Vagina (tissue), 2 donors: ENCODE data around the gene PTCD3.

Experiments used
- POLR2A ChIP-seq, 2 donors: fragments of 450-650 bp; IDR thresholded peaks; one replicate each; pipeline ENCODE4 v1.6.1; 2017; ENCODE audit warnings: antibody characterized with exemption in 2 of 2, mild to moderate bottlenecking in 2 of 2, moderate library complexity in 2 of 2
- TF ChIP-seq, protein P1 (sequence below), 3 experiments: fragments of 450-650 bp in 2 of 3; fragments of 200-600 bp in 1 of 3; sonication (generic) in 1 of 3; IDR thresholded peaks; one replicate each; pipeline ENCODE4 v1.5.1; 2017 to 2019; ENCODE audit warnings: antibody characterized with exemption in 3 of 3, mild to moderate bottlenecking in 2 of 3, moderate library complexity in 2 of 3

DNA sequence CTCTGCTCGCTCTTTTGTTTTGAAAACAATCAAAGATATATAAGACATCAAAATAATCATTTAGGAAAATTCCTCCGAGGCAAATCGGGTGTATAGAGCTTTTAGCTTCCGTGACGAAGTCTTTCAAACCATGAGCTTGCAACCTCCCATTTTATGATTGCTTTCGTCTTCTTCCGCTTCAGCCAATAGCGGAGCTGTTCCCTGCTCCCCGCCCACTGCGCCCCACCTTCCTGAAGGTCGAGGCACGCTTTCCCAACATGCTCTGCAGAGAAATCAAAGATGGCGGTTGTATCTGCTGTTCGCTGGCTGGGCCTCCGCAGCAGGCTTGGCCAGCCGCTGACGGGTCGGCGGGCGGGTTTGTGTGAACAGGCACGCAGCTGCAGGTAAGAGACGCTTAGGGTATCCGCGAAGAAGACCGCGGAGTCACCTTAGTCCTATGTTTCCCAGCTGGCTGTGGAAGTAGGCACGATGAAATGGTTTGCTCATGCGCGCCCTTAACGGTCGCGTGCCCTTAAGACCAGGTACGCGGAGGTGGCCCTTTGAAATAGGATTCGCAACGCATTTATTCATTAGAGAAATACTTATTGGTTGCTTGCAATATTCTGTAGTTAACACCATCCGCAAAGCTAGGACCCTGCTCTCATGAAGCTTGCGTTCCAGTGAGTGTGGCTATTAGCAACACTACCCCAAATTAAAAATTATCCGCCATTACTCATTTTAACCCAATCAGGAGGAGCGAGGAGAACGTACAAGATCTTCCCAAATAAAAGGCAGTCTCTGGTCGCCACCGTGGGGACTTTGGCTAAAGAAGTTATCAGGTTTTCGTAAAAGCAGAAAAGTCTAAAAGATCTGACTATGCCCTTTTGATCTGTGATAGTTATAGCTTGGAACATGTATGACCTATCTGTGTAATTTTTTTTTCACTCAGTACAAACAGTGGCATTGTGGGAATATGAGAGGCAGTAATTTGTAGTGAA is at the start of gene PTCD3:
- peak in 1 of 2 donors; percentile 11 for TF ChIP-seq POLR2A (IDR thresholded peaks at IDR 0.05)
- TF ChIP-seq, protein P1, sequence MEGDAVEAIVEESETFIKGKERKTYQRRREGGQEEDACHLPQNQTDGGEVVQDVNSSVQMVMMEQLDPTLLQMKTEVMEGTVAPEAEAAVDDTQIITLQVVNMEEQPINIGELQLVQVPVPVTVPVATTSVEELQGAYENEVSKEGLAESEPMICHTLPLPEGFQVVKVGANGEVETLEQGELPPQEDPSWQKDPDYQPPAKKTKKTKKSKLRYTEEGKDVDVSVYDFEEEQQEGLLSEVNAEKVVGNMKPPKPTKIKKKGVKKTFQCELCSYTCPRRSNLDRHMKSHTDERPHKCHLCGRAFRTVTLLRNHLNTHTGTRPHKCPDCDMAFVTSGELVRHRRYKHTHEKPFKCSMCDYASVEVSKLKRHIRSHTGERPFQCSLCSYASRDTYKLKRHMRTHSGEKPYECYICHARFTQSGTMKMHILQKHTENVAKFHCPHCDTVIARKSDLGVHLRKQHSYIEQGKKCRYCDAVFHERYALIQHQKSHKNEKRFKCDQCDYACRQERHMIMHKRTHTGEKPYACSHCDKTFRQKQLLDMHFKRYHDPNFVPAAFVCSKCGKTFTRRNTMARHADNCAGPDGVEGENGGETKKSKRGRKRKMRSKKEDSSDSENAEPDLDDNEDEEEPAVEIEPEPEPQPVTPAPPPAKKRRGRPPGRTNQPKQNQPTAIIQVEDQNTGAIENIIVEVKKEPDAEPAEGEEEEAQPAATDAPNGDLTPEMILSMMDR (IDR thresholded peaks at IDR 0.05), result no peak
